22Rv1 (cell line): ENCODE results near the gene TRPV3.

Experiments
- H3K27ac ChIP-seq: fragments of 450-650 bp; 2 replicates; pipeline ENCODE4 v1.5.1; 2017
- CTCF ChIP-seq: fragments of 450-650 bp; IDR thresholded peaks from 2 replicates; pipeline ENCODE4 v1.5.1; 2017; ENCODE audit warnings: mild to moderate bottlenecking
- ZFX ChIP-seq: fragments of 450-650 bp; IDR thresholded peaks from 2 replicates; pipeline ENCODE4 v1.6.1; 2017; ENCODE audit warnings: antibody characterized with exemption, borderline replicate concordance

TRPV3 gene

GRCh38 chr17:3532859-3533142 lies 24.8 kb downstream of the TRPV3 start:
- H3K27ac ChIP-seq: no peak overlapping the region
- TF ChIP-seq CTCF (no peak), ZFX (no peak)

- H3K27ac ChIP-seq: no peak overlapping the region
- TF ChIP-seq ZFX: no peak
- no peak for TF ChIP-seq CTCF
Measured at GRCh38 chr17:3532106-3532858, 25.3 kb downstream of the TRPV3 start.

- TF ChIP-seq ZFX: no peak
- TF ChIP-seq CTCF: no peak
- no peak overlapping the region for H3K27ac ChIP-seq
Measured at GRCh38 chr17:3531266-3532101, 26.1 kb downstream of the TRPV3 start.

GRCh38 chr17:3529817-3530741 lies 27.5 kb downstream of the TRPV3 start:
- TF ChIP-seq ZFX: no peak
- TF ChIP-seq CTCF: no peak

GRCh38 chr17:3528880-3529511 lies 28.6 kb downstream of the TRPV3 start:
- no peak for TF ChIP-seq CTCF
- H3K27ac ChIP-seq: no peak overlapping the region

More at GRCh38 chr17:3529817-3530741, 27.5 kb downstream of the TRPV3 start:
- no peak overlapping the region for H3K27ac ChIP-seq

- TF ChIP-seq CTCF (no peak), ZFX (no peak)
- H3K27ac ChIP-seq: no peak overlapping the region
Measured at GRCh38 chr17:3528403-3528851, 29.2 kb downstream of the TRPV3 start.
